AG04449 (cell line): ENCODE results near the gene RCBTB1.

Source experiments
- CTCF ChIA-PET: fragments of 350-600 bp; formaldehyde crosslinking; extraction: SDS; loops from one replicate; lab custom pipeline; 2021; ENCODE audit warnings: antibody characterized with exemption; lab: Yijun Ruan, JAX
- POLR2A ChIA-PET: fragments of 400-600, 350-600 bp; formaldehyde crosslinking; extraction: SDS; loops from one replicate; lab custom pipeline; 2020; ENCODE audit warnings: antibody characterized with exemption, inconsistent platforms; lab: Yijun Ruan, JAX
- DNase-seq: peaks from one replicate; pipeline ENCODE4 v3.0.0-alpha.2; 2010; ENCODE audit warnings: low read depth, low spot score
- H3K4me3 ChIP-seq: 2 replicates; pipeline ENCODE4 v1.5.1; 2011; ENCODE audit warnings: low read depth, mild to moderate bottlenecking, control low read depth, low read length
- TF ChIP-seq, protein P1 (sequence below): IDR thresholded peaks from one replicate; pipeline ENCODE4 v1.5.1; 2011; ENCODE audit warnings: mild to moderate bottlenecking, moderate library complexity, low read length, control low read depth, inconsistent platforms; ENCODE audit not compliant: insufficient read depth; ENCODE audit errors: missing control alignments

Gene RCBTB1

DNA sequence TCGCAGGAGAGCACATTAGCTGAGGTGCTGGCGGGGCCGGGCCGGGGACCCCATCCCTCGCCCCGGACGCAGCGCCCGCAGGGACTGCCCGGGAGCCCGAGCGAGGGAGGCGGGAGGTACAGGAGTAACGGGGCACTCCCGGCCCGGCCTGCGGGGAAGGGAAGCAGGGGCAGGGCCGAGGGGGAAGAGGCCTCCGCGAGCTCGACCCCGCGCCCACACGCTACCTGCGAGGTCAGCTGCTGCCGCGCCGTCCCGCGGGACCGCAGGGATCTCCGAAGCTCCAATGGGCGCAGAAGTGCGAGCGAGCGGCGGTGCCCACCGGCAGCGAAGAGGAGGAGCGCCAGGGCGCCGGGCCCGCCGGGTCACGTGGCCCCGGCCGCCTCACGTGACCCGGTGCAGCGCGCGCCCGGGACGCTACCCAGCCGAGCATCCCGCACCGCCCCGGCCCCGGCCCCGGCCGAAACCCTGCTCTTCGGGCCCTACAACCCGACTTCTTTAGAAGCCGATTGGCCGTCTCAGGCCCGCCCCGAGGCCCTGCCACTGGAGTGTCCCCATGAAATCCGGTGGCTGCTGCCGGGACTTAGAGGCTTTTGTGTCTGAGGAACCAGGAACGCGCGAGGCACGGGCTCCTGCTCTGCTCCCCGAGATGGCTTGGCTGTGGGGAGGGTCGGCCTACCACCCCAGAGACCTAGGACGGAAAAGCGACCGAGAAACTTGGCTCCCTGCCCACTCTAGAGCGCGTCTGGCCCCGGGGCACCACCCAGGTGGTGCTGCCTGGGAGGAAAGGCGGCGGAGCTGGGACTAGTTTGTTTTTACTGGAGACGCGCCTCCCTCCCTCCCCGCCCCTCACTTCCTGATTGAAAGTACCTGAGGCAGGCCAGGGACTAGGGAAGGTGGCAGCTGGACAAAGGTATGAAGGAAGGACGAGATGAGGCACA, at the start of gene RCBTB1:
Gene RCBTB1, minus strand, starts transcription at position 339 of the 938 bp plus-strand sequence. CDS start 18,279 bp downstream, outside the sequence.
- TF ChIP-seq, protein P1, sequence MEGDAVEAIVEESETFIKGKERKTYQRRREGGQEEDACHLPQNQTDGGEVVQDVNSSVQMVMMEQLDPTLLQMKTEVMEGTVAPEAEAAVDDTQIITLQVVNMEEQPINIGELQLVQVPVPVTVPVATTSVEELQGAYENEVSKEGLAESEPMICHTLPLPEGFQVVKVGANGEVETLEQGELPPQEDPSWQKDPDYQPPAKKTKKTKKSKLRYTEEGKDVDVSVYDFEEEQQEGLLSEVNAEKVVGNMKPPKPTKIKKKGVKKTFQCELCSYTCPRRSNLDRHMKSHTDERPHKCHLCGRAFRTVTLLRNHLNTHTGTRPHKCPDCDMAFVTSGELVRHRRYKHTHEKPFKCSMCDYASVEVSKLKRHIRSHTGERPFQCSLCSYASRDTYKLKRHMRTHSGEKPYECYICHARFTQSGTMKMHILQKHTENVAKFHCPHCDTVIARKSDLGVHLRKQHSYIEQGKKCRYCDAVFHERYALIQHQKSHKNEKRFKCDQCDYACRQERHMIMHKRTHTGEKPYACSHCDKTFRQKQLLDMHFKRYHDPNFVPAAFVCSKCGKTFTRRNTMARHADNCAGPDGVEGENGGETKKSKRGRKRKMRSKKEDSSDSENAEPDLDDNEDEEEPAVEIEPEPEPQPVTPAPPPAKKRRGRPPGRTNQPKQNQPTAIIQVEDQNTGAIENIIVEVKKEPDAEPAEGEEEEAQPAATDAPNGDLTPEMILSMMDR, result no peak
- ChIA-PET POLR2A (no interaction called here), CTCF (interaction anchor here (1.5 kb wide), 1 partner anchor 8 kb away, joined by 3 read pairs; no protein-coding TSS in a partner anchor)
- H3K4me3 ChIP-seq, result peak within 1 kb of the TSS; percentile 85
- no peak for DNase-seq

DNA sequence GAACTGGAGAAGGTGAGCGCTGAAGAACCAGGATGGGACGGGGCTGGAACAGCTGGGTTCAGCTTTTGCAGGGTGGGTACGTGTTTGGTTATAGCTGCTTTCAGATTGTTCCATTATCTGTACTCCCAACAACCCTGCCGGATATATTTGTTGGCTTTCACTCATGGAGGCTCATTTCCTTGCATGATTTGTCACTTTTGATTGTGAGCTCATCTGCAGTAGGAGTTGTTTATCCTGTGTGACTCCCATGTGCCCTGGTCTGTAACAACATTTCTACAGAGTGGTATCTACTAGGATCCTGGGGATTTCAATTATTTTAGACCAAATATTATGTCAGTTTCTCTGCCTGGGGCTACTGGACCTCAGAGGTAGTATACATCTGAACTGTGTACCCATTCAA, 48.4 kb upstream of the RCBTB1 start:
- ChIA-PET CTCF (no interaction called here), POLR2A (no interaction called here)
- no peak overlapping the region for H3K4me3 ChIP-seq
- TF ChIP-seq, protein P1, result no peak
- DNase-seq, result no peak

DNA sequence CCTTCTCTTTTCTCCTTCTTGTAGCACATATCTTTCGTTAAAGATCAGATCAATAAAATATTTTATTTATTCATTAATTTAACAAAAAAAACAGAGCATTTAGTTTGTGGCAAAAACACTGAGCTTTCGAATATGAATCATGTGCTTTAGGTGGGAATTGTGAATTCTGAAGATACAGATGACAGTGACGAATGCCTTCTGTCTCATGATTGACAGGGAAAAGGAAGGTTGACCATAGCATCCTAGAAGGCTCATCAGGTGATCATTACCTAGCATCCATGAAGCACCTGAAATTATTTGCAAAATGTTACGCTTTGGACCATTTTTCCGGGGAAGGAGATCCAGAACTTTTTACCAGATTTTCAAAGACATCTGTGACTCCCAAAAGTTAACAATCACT, 46.8 kb upstream of the RCBTB1 start:
- ChIA-PET POLR2A (no interaction called here), CTCF (no interaction called here)
- no peak overlapping the region for H3K4me3 ChIP-seq
- no peak for DNase-seq
- TF ChIP-seq, protein P1, result no peak

DNA sequence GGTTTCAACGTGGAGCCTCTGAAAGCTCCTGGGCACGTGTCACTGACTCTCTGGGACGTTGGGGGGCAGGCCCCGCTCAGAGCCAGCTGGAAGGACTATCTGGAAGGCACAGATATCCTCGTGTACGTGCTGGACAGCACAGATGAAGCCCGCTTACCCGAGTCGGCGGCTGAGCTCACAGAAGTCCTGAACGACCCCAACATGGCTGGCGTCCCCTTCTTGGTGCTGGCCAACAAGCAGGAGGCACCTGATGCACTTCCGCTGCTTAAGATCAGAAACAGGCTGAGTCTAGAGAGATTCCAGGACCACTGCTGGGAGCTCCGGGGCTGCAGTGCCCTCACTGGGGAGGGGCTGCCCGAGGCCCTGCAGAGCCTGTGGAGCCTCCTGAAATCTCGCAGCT, 45.2 kb upstream of the RCBTB1 start:
- DNase-seq, result no peak
- H3K4me3 ChIP-seq, result no peak overlapping the region
- ChIA-PET POLR2A (no interaction called here), CTCF (no interaction called here)
- TF ChIP-seq, protein P1, result no peak

DNA sequence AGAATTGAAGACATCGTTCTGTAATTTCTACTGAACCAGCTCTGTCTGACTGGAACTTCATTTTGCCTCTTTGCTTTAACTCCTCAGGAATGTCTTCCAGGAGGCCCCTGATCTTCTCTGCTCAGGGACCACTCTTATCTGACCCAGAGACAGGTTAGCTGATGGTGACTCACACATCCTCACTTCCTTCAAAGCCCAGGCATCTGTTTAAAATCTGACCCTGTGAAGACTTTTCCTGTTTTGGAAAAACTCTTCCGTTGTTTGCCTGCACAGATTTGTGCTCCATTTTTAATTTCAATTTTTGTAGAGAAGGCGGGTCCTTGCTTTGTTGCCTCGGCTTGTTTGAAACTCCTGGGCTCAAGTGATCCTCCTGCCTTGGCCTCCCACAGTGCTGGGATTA, 44.6 kb upstream of the RCBTB1 start:
- DNase-seq, result no peak
- CTCF ChIA-PET, result no interaction called here
- POLR2A ChIA-PET, result no interaction called here
- TF ChIP-seq, protein P1, result no peak
- no peak overlapping the region for H3K4me3 ChIP-seq

DNA sequence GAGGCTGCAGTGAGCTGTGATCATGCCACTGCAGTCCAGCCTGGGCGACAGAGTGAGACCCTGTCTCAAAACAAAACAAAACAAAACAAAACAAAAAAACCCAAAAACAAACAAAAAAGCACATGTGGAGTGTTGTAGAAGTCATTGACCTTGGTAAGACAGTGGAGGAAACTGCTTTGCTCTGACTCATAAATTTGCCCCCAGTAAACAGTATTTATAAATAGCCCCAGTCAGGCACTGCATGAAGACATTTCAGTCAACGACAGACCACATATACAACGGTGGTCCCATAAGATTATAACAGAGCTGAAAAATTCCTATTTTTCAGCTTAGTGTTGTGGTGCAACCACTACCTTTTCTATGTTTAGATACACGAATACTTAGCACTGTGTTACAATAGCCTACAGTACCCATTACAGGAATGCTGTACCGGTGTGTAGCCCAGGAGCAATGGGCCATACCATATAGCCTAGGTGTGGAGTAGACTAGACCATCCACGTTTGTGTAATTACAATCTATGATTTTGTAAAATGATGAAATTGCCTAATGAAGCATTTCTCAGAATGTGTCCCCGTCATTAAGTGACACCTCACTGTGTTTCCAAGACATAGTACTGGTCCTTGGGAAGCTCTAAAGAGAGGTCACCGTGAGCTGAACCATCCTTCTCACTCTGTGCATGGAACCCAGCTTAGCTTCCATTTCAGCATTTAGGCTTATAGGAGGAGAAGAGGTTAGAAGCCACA, 44.0 kb upstream of the RCBTB1 start:
- CTCF ChIA-PET, result no interaction called here
- no peak overlapping the region for H3K4me3 ChIP-seq
- POLR2A ChIA-PET, result no interaction called here

More for the DNA sequence above, 44.0 kb upstream of the RCBTB1 start:
- no peak for DNase-seq
- TF ChIP-seq, protein P1, result no peak
